ENCODE data around the gene RFX6.

The RFX6 gene

DNA sequence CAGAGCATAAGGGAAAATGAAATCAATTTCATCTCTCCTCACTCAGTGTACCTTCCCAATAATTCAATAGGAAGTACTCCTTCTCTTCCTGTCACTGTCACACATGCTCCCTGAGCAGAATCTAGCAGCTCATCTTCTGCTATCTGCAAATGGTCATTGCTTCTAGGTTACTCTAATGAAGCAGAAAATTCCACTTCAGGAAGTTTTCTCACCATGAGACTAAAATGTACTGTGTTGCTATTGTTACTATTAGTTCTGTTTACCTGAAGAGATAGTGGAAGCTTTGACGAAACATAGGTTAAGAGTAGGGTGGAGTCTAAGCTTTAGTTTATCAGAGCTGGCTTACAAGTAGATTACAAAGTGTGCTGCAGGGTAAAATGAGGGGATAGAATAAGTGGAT, 52.8 kb downstream of the RFX6 start:
- TF ChIP-seq, protein P1, sequence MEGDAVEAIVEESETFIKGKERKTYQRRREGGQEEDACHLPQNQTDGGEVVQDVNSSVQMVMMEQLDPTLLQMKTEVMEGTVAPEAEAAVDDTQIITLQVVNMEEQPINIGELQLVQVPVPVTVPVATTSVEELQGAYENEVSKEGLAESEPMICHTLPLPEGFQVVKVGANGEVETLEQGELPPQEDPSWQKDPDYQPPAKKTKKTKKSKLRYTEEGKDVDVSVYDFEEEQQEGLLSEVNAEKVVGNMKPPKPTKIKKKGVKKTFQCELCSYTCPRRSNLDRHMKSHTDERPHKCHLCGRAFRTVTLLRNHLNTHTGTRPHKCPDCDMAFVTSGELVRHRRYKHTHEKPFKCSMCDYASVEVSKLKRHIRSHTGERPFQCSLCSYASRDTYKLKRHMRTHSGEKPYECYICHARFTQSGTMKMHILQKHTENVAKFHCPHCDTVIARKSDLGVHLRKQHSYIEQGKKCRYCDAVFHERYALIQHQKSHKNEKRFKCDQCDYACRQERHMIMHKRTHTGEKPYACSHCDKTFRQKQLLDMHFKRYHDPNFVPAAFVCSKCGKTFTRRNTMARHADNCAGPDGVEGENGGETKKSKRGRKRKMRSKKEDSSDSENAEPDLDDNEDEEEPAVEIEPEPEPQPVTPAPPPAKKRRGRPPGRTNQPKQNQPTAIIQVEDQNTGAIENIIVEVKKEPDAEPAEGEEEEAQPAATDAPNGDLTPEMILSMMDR (conservative IDR thresholded peaks at IDR 0.05): no peak
- H3K27ac ChIP-seq: no peak overlapping the region

DNA sequence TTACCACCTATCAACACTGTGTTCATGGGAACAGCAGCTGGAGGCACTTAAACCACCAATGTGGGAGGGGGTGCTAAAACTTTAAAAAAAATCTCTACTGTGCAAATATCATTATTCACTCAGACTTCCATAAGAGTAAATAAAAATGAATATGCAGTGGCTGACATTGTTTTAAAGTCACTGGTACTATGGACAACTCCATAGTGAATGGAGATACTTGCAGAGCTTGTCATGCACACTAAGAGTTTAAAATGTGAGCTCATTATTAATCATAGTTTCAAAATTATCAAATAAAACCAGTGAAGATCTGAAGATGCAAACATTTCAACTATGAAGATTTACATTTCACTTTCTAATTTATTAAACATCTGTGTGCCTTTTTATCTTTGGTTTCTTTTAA, 54.4 kb downstream of the RFX6 start:
- H3K27ac ChIP-seq: no peak overlapping the region
- TF ChIP-seq, protein P1 (conservative IDR thresholded peaks at IDR 0.05): no peak

DNA sequence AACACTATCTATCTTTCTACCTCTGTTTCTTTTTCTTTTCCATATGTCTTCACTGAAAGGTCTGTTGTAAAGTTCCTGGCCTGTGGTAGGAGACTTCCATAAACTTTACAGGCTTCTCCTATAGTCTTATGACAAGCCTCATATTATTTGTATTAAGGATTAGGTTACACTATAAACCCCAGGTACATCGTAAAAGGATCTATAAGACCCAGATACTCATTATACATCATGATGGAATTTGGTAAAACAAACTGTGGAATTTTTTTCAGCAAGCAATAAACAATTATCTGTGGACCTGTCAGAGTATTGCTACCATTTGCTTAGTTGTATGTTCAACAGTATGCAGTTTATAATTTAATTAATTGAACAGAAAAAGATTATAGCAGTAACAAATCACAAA, 55.5 kb downstream of the RFX6 start:
- TF ChIP-seq, protein P1 (conservative IDR thresholded peaks at IDR 0.05): no peak
- peak overlapping the region; percentile 7; the same call in 1 of the 2 replicates for H3K27ac ChIP-seq

DNA sequence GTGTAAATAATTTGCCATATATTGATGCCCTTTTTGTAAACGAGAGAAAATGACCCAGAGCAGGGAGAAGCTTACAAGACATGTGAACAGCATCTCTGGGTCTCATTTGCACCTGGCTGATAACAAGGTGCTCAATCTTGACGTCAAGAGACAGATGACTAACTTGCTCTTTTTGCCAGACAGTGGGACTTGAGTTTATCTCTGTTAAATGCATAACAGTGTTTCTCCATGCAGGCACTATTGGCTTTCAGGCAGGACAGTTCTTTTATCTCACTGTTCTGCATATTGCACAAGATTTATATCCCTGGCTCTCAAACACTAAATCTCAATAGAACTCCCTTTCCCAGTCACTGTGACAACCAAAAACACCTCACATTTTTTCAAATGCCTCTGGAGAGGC, 56.4 kb downstream of the RFX6 start:
- TF ChIP-seq, protein P1 (conservative IDR thresholded peaks at IDR 0.05): no peak
- H3K27ac ChIP-seq: peak overlapping the region; percentile 7; the same call in 1 of the 2 replicates

DNA sequence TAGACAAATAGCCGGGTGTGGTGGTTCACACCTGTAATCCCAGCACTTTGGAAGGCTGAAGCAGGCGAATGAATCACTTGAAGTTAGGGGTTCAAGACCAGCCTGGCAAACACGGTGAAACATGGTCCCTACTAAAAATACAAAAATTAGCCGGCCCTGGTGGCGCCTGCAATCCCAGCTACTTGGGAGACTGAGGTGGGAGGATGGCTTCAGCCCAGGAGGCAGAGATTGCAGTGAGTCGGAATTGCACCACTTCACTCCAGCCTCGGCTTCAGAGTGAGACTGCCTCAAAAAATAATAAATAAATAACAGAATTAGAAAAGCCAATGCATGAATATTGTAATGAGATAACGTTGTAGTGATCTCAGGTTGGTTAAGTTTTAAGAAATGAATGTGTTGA, 61.3 kb downstream of the RFX6 start:
- TF ChIP-seq, protein P1 (conservative IDR thresholded peaks at IDR 0.05): no peak
- H3K27ac ChIP-seq: no peak overlapping the region

DNA sequence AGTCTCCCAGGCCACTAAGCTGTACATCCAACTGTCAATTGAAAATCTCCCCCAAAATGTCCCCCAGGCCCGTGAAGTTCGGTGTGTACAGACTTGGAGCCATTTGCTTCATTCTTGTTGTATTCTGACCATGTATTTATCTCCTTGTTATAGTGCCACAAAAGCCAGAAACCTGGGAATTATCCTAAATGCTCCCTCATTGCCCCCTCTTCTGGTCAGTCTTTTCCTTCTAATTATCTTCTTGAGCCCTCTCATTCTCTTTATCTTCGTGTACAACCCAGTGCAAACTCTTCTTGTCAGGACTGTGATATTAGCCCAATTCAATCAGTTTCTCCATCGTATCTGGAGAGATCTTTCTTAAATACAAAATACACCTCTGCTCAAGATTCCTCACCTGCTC, 64.7 kb downstream of the RFX6 start:
- no peak overlapping the region for H3K27ac ChIP-seq

DNA sequence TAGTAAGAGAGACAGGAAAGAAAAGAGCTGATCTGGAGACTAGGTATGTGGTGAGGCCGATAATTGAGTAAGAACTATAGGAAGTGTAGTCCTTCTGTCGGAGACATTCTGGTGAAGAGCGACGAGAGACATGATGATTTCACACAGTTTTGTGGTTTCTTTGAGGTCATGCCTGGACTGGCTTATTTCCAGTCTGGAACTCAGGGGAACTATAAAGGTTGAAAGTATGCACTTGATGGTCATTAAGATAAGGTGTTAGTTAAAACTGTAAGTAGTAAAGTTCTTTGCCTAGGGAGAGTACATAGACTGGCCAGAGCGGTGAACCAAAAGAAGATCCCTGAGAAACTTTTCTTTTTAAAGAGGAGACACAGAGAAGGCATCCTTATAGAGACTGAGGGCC, 68.8 kb downstream of the RFX6 start:
- TF ChIP-seq, protein P1 (conservative IDR thresholded peaks at IDR 0.05): no peak

More for the DNA sequence above, 64.7 kb downstream of the RFX6 start:
- TF ChIP-seq, protein P1 (conservative IDR thresholded peaks at IDR 0.05): peak; percentile 15; the same call in 1 of the 2 replicates

More for the DNA sequence above, 68.8 kb downstream of the RFX6 start:
- H3K27ac ChIP-seq: peak overlapping the region; percentile 21
